Measurements from ENCODE around the gene FAM219A. TPM values are rescaled to one million over a fixed set of nuclear protein-coding genes. Genes with fewer than 3 reads are reported as not detected.

Gene FAM219A
- total RNA-seq, 1 experiment from 2014 or later, result 14.7 TPM

GRCh38 chr9:34454571-34455065, 3.8 kb downstream of the FAM219A start:
- no peaks in the 10 kb centered on the region for H3K27me3 Mint-ChIP-seq (ENCODE audit: insufficient read depth, unreplicated experiment)
- no peaks in the 10 kb centered on the region; the same call in 1 of the 2 replicates for H3K4me1 ChIP-seq
- no peak overlapping the region for H3K4me3 ChIP-seq (ENCODE audit: low read depth, low read length)
- no peaks in the 10 kb centered on the region for H3K27me3 ChIP-seq (replicated peaks; ENCODE audit: control insufficient read depth, insufficient read depth, low read length)
- no peak for TF ChIP-seq CTCF (IDR thresholded peaks at IDR 0.05; ENCODE audit: insufficient read depth in 1 of 2, low read depth in 1 of 2, low read length in 1 of 2, severe bottlenecking in 1 of 2, unreplicated experiment in 1 of 2)
- no peaks in the 10 kb centered on the region for H3K9me3 ChIP-seq
- ChIA-PET CTCF (interaction anchor here (1.1 kb wide), 1 partner anchor 149 kb away, joined by 3 read pairs; no protein-coding TSS in a partner anchor), POLR2A (no interaction called here)
- no TSS peak for BruUV-seq (replicated peaks)
- H3K4me1 Mint-ChIP-seq (ENCODE audit: low read depth, unreplicated experiment), result peaks cover 23% of the 10 kb centered on the region
- peaks cover 8% of the 10 kb centered on the region for H3K36me3 Mint-ChIP-seq (ENCODE audit: insufficient read depth, unreplicated experiment)
- no peaks in the 10 kb centered on the region for H3K9me3 Mint-ChIP-seq (ENCODE audit: unreplicated experiment)
- no peaks in the 10 kb centered on the region for H3K36me3 ChIP-seq (ENCODE audit: control insufficient read depth, insufficient read depth, low read length)
- H3K27ac Mint-ChIP-seq (ENCODE audit: unreplicated experiment), result no peak overlapping the region
- intact Hi-C loops (cut with micrococcal nuclease; ENCODE audit: unreplicated experiment), result no loop called here
- no peak for DNase-seq
- H3K4me3 Mint-ChIP-seq (ENCODE audit: unreplicated experiment), result no peak overlapping the region

- Mint-ChIP-seq H3K27me3 (ENCODE audit: insufficient read depth, unreplicated experiment) (no peaks in the 10 kb centered on the region), H3K27ac (ENCODE audit: unreplicated experiment) (no peak overlapping the region), H3K4me3 (ENCODE audit: unreplicated experiment) (no peak overlapping the region), H3K9me3 (ENCODE audit: unreplicated experiment) (no peaks in the 10 kb centered on the region), H3K36me3 (ENCODE audit: insufficient read depth, unreplicated experiment) (no peaks in the 10 kb centered on the region), H3K4me1 (ENCODE audit: low read depth, unreplicated experiment) (peaks cover 13% of the 10 kb centered on the region)
- Histone ChIP-seq H3K27me3 (replicated peaks; ENCODE audit: control insufficient read depth, insufficient read depth, low read length) (no peaks in the 10 kb centered on the region), H3K9me3 (no peaks in the 10 kb centered on the region), H3K36me3 (ENCODE audit: control insufficient read depth, insufficient read depth, low read length) (no peaks in the 10 kb centered on the region), H3K4me1 (no peaks in the 10 kb centered on the region; the same call in 1 of the 2 replicates), H3K4me3 (ENCODE audit: low read depth, low read length) (no peak overlapping the region)
- POLR2A ChIA-PET, result no interaction called here
- DNase-seq, result no peak
- no TSS peak for BruUV-seq (replicated peaks)
- CTCF ChIA-PET, result no interaction called here
- no peak for TF ChIP-seq CTCF (IDR thresholded peaks at IDR 0.05; ENCODE audit: insufficient read depth in 1 of 2, low read depth in 1 of 2, low read length in 1 of 2, severe bottlenecking in 1 of 2, unreplicated experiment in 1 of 2)
- intact Hi-C loops (cut with micrococcal nuclease; ENCODE audit: unreplicated experiment), result no loop called here
These were observed 5.8 kb downstream of the FAM219A start for GRCh38 chr9:34452568-34452967.

GRCh38 chr9:34451545-34451944, 6.8 kb downstream of the FAM219A start:
- intact Hi-C loops (cut with micrococcal nuclease; ENCODE audit: unreplicated experiment), result no loop called here

More at GRCh38 chr9:34451545-34451944, 6.8 kb downstream of the FAM219A start:
- H3K4me3 ChIP-seq (ENCODE audit: low read depth, low read length), result no peak overlapping the region
- no peaks in the 10 kb centered on the region for H3K9me3 Mint-ChIP-seq (ENCODE audit: unreplicated experiment)
- H3K4me3 Mint-ChIP-seq (ENCODE audit: unreplicated experiment), result no peak overlapping the region
- no peak overlapping the region for H3K27ac Mint-ChIP-seq (ENCODE audit: unreplicated experiment)
- H3K4me1 ChIP-seq, result no peaks in the 10 kb centered on the region
- ChIA-PET CTCF (interaction anchor here (0.6 kb wide), 1 partner anchor 184 kb away, joined by 3 read pairs; no protein-coding TSS in a partner anchor), POLR2A (no interaction called here)
- H3K27me3 ChIP-seq (replicated peaks; ENCODE audit: control insufficient read depth, insufficient read depth, low read length), result no peaks in the 10 kb centered on the region
- DNase-seq, result no peak
- H3K36me3 Mint-ChIP-seq (ENCODE audit: insufficient read depth, unreplicated experiment), result no peaks in the 10 kb centered on the region
- no peaks in the 10 kb centered on the region for H3K27me3 Mint-ChIP-seq (ENCODE audit: insufficient read depth, unreplicated experiment)
- no peaks in the 10 kb centered on the region for H3K36me3 ChIP-seq (ENCODE audit: control insufficient read depth, insufficient read depth, low read length)
- no TSS peak for BruUV-seq (replicated peaks)
- H3K4me1 Mint-ChIP-seq (ENCODE audit: low read depth, unreplicated experiment), result peaks cover 7% of the 10 kb centered on the region
- H3K9me3 ChIP-seq, result no peaks in the 10 kb centered on the region
- no peak for TF ChIP-seq CTCF (IDR thresholded peaks at IDR 0.05; ENCODE audit: insufficient read depth in 1 of 2, low read depth in 1 of 2, low read length in 1 of 2, severe bottlenecking in 1 of 2, unreplicated experiment in 1 of 2)

Data from Caco-2 (cell line).